Astrocyte (in vitro differentiated cells and primary cell): Measurements from ENCODE around the gene NFIL3.

Source experiments
- CTCF ChIP-seq: IDR thresholded peaks from 2 replicates; pipeline ENCODE4 v1.5.1; 2011; ENCODE audit warnings: low read depth, mild to moderate bottlenecking, inconsistent platforms, low read length, moderate library complexity; ENCODE audit not compliant: insufficient read depth
- EZH2 ChIP-seq: IDR thresholded peaks from 2 replicates; pipeline ENCODE4 v1.6.1; 2012; ENCODE audit warnings: mild to moderate bottlenecking, low read length, inconsistent platforms; ENCODE audit not compliant: insufficient read depth

- no peak for TF ChIP-seq CTCF
- TF ChIP-seq EZH2, result no peak
These were observed 24.7 kb downstream of the NFIL3 start for GRCh38 chr9:91398926-91399325.
